NCI-H2227 (cell line): ENCODE measurements around the gene OR2A14.
"Not testable (repeated sequence)": the region's sequence is repeated elsewhere in the genome, so short reads cannot be mapped to it uniquely, and the experiment has no call there.

Source experiments
- DNase-seq: peaks from one replicate; lab custom pipeline; 2025; ENCODE audit not compliant: unreplicated experiment; lab: John Stamatoyannopoulos, UW

Gene OR2A14

GRCh38 chr7:144148224-144148827 is 25.4 kb downstream of the OR2A14 start:
- DNase-seq, result no peak

GRCh38 chr7:144158861-144159260 is 35.9 kb downstream of the OR2A14 start:
- no peak for DNase-seq

- no peak for DNase-seq
Observed at GRCh38 chr7:144164784-144165183, 41.8 kb downstream of the OR2A14 start.

GRCh38 chr7:144171594-144172350 is 48.8 kb downstream of the OR2A14 start:
- not testable (repeated sequence) for DNase-seq

- DNase-seq, result no peak
Observed at GRCh38 chr7:144174613-144175012, 51.6 kb downstream of the OR2A14 start.

GRCh38 chr7:144178380-144179164 is 55.6 kb downstream of the OR2A14 start:
- DNase-seq, result not testable (repeated sequence)

GRCh38 chr7:144179165-144179479 is 56.1 kb downstream of the OR2A14 start:
- not testable (repeated sequence) for DNase-seq
